Skeletal muscle cell (primary cell): ENCODE data around the gene STXBP6.
A peak's percentile ranks its signal among the peaks of the same experiment; 100 is the strongest.
"Not testable (repeated sequence)": the region's sequence is repeated elsewhere in the genome, so short reads cannot be mapped to it uniquely, and the experiment has no call there.

Source experiments
- DNase-seq: peaks from one replicate; pipeline ENCODE4 v3.0.0-alpha.2; 2010; ENCODE audit warnings: low read depth
- H3K4me3 ChIP-seq: 2 replicates; pipeline ENCODE4 v1.5.1; 2011; ENCODE audit warnings: low read depth, mild to moderate bottlenecking, control low read depth, low read length, moderate library complexity

The STXBP6 gene

DNA sequence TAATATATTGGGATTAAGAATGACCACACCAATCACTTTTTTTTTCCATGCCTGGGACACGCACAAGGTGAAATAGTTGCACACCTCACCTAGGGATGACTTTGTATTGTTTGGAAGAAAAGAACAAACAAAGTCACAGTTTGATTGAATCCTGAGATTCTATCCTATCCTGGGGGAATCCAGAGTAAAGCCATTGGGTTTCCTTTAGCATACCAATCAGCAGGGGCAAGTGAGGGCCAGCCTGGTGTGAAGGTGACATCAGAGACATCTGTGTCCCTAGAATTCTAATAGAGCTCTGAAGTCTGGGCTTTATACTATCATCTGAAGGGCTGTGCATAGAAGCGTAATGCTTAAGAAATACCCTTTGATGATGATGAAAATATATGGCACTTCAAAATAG lies 199.9 kb downstream of the STXBP6 start:
- DNase-seq: no peak
- H3K4me3 ChIP-seq: no peak overlapping the region

DNA sequence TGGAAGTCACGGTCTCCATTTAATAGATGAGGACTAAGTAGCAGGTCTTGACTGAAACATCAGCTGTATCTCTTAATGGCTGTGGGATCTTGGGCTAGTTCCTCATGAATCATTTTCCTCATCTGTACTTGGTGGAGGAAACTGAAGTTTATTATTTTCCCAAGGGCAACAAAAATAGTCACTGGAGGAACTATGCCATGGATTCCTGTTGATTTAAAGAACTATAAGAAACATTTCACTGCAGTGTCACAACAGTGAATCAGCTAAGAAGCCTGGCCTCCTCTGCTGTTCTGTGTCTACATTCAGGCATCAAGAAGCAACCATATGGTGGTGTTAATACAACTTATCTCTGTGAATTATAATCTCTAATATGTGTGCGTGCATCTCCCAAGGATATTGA lies 200.5 kb downstream of the STXBP6 start:
- no peak overlapping the region for H3K4me3 ChIP-seq
- peak; percentile 53 for DNase-seq

DNA sequence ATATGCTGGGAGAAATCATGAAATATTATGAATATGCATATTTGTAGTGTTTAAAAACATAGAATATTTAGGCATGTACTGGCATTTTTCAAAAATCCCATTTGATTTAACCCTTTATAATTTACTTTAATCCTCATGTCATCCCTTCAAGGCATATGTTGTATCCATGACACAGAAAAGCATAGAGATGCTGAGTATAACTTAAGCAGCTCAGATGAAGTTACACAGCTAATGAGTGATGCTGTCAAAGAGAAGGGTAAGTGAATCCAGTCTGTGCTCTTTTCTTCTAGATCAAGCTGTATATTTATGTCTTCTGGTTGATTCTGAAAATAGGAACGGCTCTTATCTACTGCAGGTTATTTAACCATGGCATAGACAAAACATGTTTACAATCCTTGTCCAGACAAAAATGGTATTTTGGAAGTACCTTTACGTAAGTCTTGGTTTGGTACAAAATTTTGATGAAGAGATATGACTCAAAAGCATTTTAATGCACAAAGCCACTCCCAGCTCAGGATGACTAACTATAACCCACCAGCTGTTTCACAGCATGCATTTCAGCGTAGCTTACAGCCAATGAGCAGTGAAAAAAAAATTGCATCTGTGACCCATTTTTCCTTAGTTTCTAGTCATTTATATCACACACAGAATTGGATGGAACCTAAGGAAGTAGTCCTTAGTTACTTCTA lies 201.7 kb downstream of the STXBP6 start:
- no peak overlapping the region for H3K4me3 ChIP-seq
- DNase-seq: peak; percentile 13

DNA sequence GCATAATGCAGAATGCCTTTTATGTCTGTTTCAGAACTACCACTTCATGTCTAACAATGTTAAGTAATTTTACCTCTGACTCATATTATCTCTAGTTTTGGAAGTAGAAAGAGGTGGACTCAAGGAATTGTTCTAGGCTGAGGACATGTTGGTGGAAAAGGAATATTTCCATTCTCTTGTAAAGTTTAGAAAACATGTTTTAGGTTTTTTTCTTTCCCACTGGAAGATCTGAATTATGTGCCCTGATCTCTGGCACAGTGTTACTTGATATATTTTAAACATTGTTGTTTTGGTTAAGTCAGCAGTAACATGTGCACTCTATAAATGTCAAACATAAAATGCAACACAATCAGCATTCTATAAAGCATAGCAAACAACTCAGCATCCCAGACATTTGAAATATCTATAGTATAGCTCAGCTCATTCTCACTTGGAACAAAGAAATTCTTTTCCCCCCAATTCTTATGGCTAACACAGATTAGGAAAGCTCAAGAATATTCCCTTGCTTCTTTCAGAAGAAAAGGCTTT lies 202.3 kb downstream of the STXBP6 start:
- H3K4me3 ChIP-seq: no peak overlapping the region
- no peak for DNase-seq

DNA sequence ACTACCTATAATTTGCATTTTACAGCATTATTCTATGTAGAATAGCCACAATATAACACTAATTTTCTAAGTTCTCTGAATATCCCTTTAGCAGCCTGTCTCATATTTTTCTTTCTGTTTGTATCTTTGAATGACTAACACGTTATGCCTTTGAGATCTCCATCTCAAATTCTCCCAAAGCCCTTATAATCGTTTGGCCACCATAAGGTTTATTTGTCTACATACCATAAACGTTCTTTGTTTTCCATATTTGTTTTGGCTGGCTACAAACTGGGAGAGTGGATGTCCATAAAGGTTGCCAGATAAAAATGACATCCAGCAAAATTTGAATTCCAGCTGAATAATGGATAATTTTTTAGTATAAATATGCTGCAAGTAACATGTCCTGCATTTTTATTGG lies 203.7 kb downstream of the STXBP6 start:
- no peak for DNase-seq

DNA sequence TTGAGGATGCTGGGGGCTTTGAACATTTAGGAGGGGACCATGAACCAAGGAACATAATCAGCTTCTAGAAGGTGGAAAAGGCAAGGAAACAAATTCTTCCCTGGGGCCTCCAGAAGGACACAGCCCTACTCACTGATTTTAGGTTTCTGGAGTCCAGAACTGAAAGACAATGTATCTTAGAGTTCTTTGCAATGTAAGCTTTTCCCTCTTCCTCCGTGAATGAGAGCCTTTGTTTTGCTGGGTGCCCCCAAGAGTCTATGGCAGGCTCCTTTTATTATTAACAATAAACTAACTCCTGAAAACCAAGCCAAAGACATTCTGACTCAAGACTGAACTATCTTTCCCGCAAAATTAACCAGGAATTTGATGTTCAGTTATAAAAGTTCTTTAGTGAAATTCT lies 204.1 kb downstream of the STXBP6 start:
- no peak overlapping the region for H3K4me3 ChIP-seq
- no peak for DNase-seq

More for the DNA sequence above, 203.7 kb downstream of the STXBP6 start:
- H3K4me3 ChIP-seq: no peak overlapping the region

DNA sequence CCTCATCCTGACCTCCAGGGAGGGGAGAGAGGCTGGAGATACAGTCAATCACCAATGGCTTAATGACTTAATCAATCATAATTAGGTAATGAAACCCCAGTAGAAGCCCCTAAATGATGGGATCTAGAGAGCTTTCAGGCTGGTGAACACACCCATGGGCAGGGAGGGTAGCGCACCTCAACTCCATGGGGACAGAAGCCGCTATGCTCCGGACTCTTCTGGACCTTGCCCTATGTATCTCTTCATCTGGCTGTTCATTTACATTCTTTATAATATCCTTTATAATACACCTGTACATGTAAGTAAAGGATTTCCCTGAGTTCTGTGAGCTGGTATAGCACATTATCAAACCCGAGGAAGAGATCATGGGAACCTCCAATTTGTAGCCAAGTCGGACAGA lies 205.9 kb downstream of the STXBP6 start:
- no peak overlapping the region for H3K4me3 ChIP-seq
- DNase-seq: no peak

DNA sequence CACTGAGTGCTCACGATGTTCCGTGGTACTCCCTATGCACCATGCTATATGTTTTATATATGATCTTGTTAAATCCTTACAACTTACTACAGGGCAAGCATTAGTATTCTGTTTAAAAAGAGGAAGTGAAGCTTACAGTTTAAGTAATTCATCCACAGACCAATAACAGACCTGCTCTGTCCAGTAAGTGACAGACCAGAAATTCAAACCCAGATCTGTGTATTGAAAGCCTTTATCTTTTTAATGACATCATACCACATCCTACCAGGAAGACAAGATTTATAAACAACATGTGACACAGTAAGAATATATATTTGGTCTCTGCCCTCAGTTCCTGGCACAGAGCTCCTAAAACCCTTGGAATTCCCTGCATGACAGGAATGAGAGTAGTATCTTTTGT lies 206.5 kb downstream of the STXBP6 start:
- no peak overlapping the region for H3K4me3 ChIP-seq
- no peak for DNase-seq

DNA sequence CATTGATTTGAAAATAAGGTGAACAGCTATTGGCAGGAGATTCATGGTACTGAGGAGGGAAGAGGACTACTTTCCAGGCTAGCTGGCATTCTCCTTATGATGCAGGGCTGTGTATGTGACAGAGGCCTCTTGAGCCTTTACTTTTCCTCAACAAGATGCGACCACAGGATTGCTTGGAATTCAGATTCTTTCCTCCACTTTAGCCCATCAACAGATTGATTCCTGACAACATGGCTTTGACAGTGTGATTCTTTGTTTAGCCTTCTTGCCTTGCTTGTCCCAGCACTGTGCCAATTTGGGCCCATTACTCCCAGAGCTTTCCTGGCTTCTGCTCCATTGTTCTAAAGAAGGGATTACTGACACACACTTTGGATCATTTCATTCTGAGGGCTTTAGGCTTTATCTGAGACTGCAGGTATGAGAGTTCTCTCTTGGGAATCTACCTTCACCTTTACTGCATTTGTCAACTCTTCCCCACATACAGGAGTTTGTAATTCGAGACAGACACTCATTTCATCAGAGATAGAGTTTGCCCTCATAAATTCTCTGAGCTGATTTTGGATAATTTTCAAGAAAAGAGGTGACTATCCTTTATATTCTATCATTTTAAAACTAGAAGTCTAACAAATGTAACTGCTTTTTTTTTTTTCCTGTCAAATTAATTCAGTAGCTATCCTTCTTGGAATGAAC lies 209.6 kb downstream of the STXBP6 start:
- no peak overlapping the region for H3K4me3 ChIP-seq
- DNase-seq: no peak

DNA sequence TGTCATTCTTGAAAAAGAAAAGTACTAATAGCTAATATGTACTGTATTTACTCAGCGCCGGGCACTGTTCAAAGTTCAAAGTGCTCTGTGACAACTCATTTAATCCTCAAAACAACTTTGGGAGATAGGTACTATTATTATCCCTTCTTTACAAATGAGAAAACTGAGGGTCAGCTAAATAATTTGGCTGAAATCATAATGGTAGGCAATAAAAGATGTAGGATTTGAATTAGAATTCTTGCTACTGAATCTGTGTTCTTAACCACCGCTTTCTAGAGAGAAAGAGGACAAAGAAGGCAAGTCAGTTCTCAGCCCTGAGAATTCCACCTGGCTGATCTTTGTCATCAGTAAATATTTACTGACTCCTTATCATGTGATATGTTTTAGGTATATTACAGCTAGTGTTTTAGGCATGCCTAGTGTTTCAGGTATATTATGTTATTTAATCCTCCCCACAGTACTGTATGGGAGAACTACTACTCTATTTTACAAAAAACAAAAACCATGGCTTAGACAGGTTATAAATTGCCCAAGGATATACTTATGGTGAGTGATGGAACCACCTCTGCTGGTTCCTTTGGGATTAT lies 210.2 kb downstream of the STXBP6 start:
- DNase-seq: no peak
- no peak overlapping the region for H3K4me3 ChIP-seq

DNA sequence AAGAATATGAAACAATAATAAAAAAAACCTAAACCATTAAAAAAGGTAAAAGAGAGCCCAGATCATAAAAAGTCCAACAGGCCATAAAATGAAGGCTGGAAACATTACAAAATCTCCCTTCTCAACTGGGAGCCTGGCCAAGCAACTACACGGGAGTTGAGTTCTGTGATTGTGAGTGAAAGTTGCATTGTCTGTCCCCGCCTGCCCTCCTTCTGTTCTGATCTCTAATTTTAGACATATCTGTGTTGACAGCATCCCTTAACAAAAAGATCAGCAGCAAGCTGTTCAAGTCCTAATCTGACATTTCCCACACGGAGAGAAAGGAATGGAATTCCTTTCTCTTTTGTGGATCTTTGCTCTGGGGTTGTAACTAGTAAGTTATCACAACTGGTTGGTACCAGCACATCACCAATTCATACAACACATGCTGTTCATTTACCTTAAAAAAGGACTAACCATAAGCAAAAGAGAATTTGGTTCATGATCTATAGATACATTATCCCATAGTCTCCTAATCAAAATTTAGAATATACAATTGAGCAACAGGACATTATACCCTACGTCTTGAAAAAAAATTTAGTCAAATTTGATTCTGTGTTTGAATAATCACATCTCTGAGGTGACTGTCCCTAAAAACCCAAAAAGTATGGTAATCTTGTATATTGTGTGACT lies 210.9 kb downstream of the STXBP6 start:
- H3K4me3 ChIP-seq: no peak overlapping the region
- DNase-seq: peak; percentile 29

DNA sequence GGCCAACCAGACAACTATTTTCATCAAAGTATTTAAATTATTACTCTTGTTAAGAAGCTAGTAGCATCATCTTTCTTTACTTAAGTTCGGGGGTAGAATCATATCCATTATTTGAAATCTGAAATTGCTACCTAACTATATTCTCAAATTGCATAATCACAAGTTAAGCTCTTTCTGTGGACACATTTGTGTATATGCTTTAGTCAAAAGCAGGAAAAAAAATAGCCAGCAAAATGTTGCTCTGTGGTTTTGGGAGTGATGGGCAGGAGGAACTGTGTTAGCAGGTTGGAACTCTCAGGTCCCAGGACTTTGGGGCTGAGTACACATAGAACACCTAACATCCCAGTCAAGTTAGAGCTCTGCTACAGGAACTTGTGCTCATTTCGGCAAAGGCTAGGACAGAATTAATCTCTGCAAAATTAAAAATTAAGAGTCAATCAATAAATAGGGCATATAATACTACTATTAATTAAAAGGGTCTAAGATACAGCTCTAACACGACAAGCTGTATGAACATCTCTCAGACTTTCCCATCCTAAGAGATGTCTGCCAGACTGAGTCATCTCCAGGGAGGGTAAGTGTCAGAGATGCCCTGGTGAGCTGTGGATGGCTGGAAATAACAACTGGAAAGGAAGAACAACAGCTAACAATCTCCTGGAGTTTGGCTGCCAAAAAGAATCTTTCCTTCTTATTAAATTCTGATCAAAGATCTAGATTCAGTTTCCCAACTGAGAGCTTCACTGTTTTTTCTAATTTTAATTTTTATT lies 212.5 kb downstream of the STXBP6 start:
- DNase-seq: no peak
- no peak overlapping the region for H3K4me3 ChIP-seq

DNA sequence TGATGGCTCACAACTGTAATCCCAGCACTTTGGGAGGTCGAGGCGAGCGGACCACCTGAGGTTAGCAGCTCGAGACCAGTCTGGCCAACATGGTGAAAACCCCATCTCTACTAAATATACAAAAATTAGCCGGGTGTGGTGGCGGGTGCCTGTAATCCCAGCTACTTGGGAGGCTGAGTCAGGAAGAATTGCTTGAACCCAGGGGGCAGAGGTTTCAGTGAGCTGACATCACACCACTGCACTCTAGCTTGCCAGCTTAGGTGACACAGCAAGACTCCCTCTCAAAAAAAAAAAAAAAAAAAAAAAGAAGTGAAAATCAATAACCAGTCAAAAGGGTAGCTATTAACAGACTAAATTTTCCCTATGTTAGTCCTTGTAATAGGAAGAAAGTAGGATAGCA lies 213.6 kb downstream of the STXBP6 start:
- H3K4me3 ChIP-seq: not testable (repeated sequence)

DNA sequence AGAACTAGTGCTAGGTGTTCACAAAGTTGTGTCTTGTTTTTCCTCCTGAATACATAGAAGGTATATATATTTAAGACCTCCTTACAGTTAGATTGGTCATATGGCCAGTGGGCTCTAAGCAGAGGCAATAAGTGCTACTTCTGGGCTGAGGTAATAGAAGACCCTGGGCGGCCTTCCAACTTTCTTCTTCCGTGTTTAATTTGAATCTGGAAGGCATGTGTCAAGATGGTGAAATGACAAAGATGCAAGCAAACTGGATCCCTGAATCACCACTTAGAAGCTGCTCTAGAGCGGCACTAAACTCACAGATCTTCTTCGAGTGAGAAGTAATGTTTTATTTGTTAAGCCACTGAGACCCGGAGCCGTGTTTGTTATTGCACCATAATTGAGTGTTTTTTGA lies 215.0 kb downstream of the STXBP6 start:
- no peak for DNase-seq

More for the DNA sequence above, 213.6 kb downstream of the STXBP6 start:
- not testable (repeated sequence) for DNase-seq

DNA sequence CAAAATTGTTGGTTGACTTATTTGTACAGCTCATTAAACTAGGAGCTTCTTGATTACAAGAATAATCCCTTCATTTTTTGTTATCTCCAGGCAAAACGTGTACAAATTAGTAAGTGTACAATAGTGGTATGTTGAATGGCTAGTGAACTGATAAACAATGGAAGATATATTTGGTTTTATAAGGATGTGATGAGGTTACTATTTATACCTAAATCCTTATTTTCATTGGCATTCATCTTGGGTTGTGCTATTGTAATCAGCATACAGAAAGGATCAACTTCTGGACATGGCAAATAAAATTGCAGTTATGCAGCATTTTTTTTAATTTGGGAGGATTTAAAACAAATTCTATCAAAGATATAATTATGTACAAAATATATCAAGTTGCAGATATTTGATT lies 216.6 kb downstream of the STXBP6 start:
- no peak for DNase-seq
- H3K4me3 ChIP-seq: no peak overlapping the region

More for the DNA sequence above, 215.0 kb downstream of the STXBP6 start:
- no peak overlapping the region for H3K4me3 ChIP-seq

DNA sequence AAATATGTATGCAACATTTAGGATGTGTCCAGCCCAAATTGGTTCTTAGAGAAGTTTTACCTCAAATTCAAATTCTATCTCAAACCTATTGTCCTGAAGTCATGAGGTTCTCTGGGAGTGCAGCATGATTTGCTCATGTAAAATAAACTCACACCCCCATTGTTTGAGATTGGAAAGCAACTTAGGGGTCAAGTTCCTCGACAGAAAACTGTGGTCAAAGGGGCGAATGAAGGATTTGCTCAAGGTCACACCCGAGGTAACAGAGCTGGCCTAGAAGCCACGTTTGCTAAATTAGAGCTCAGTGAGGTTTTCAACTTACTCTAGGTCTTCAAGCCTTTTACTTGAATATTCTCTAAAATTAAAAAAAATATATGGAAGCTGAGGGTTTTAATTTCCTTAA lies 218.3 kb downstream of the STXBP6 start:
- no peak for DNase-seq

DNA sequence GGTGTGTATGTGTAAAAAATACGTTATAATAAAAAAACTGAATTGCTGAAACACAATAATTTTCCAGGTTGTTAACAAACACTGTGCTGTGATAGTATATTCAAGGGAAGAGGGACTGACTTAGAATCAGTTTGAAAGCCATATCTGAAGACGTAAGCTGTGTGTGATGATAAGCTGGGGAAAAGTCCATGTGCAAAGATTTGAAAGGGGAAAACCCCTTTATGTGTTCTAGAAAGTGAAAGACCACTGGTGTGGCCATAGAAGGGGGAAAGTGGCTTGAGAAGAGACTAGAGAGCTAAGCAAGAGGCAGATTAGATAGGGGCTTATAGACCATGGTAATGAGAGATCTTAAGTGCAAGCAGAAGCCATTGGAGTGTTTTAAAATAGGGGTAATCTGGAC lies 220.1 kb downstream of the STXBP6 start:
- no peak for DNase-seq

More for the DNA sequence above, 218.3 kb downstream of the STXBP6 start:
- no peak overlapping the region for H3K4me3 ChIP-seq

DNA sequence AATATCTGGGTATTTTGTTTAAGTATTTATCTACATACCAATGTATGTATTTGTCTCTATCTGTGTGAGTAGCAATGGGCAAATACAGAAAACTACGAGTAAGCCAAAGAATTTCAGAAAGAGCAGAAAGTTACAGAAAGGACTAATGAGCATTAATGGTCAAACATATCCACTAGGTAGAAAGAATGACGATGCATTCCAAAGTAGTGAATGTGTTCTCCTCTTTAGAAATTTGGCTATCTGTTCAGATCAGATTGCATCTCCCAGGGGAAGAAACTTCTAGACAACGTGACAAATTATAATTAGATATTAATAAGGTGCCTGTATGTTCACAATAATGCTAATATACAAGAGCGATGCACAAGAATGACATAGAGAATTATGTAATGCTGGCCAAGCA lies 221.5 kb downstream of the STXBP6 start:
- no peak overlapping the region for H3K4me3 ChIP-seq
- no peak for DNase-seq

More for the DNA sequence above, 220.1 kb downstream of the STXBP6 start:
- H3K4me3 ChIP-seq: no peak overlapping the region

DNA sequence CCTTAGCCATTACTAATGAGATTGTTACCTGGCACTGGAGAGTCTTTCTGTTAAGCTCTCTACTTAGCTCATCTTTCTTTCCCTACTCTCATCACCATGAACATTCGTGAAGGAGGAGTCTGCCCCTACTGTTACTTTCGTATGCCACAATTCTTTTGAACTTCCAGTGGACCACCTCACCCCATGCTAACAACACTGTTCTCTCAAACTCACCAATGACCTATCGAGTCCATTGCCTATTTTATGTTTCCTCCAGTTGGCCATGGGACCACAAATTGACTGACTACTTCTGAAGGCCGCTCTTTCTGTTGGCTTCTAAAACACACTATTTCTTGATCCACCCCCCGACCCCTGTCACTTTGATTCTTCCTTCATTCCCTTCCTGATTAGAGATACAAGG lies 223.6 kb downstream of the STXBP6 start:
- no peak overlapping the region for H3K4me3 ChIP-seq
- no peak for DNase-seq
